HG02852 (cell line): ENCODE results near the gene LHX5.

Source experiments
- ATAC-seq: cut with Tn5 transposase; IDR thresholded peaks from one replicate; pipeline ENCODE4 v1.9.1; 2021; ENCODE audit warnings: mild to moderate bottlenecking, moderate library complexity; ENCODE audit not compliant: unreplicated experiment

The LHX5 gene

DNA sequence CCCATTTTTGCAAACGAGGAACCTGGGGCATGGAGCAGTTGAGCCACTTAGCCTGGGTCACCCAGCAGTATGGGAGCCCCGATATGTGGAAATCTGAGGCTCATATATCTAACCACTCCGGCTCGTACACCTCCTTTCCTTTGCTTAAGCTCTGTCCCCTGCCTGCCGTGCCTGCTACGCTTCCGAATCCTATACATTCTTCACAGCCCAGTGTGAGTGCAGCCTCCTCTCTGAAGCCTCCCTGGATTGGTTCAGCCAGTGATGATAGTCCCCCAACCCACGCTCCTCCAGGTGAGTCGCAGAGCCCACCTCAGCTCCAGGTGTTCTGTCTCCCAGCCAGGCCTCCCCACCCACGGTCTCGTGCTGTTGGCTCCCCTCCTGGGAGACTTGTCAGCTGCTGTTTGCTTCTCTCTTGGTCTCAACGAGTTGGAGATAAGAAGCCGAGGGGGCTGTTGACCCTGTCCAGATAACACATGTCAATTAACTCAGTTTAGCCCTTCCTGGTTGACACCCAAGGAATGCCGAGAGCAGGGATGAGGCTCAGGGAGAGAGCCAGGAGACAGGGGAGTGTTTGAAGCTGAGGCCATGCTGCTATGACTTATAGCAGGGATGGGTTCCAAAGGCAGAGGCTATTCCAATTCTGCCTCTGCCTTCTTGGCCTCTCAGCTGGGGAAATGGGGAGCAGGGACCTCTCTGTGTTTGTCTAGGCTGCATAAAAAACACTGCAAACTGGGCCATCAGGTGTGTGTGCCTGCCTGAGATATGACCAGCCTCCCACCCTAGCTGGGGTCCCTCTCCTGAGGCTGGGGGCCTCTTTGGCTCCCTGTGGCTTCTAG, 30.5 kb downstream of the LHX5 start:
- no peak for ATAC-seq

DNA sequence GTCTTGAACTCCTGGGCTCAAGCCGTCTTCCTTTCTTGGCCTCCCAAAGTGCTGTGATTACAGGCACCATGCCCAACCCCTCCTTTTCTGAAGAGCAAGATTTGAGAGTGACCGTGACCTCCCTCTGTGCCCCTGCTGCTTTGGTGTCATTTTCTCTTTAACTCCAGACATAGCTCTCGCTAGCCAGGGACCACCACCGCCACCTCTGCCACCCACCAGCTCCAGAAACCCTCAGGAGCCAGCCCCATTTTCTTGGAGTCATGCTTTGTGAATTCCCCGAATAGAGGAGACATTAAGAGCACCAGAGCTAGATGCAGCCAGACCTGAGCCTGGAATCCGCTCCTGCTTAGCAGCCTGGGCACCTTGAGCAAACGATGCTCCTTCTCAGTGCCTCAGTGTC, 31.3 kb downstream of the LHX5 start:
- ATAC-seq: no peak

DNA sequence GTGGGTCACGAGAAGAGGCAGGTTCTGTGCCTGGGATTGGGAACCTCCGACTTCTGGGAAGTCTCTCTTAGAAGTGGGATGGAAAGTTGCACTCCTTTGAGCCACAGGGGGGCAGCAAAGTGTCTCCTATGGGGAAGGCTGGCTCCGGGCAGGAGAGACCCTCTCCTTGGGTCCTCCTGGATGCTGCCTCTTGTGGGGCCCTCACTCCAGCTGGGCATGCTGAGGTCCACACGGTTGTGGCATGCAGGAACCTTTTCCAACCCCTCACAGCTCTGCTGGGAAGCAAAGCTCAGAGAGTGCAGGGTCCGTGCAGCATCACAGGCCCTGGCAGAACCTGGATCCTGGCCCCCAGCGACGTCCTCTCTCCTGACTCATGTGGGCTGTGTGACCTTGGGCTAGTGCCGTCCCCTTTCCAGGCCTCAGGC, 32.1 kb downstream of the LHX5 start:
- ATAC-seq: no peak

DNA sequence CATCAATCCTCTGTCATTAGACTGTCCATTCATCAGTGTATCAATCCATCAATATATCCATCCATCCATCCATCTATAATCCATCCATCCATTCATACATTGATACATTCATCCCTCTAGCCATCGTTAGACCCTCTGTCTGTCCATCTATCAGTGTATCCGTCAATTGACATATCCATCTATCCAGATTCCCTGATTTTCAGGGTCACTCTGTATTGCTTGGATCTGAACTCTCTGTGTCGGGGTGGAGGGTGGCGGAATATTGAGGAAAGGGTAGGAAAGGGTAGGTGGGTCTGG, 32.4 kb downstream of the LHX5 start:
- no peak for ATAC-seq

DNA sequence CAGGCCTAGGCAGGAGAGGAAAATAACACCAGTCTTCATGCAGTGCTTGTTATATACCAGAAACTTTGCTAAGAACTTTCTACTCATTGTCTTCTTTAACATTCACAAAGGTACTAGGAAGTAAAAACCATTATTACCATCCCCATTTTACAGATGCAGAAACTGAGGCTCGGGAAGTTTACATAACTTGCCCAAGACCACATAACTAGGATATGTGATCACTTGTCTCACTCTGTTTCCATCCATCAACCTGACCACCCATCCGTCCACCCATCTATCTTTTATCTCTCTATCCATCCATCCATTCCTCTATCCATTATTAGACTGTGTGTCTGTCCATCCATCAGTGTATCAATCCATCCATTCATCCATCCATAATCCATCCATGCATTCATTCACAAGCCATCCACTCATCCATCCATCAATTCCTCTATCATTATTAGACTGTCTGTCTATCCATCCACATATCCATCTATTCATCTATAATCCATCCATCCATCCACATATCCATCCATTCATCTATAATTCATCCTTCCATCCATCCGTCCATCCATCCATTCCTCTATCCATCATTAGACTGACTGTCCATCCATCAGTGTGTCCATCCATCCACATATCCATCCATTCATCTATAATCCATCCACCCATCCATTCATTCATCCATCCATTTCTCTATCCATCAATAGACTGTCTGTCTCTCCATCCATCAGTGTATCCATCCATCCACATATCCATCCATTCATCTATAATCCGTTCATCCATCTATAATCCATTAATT, 33.0 kb downstream of the LHX5 start:
- no peak for ATAC-seq

DNA sequence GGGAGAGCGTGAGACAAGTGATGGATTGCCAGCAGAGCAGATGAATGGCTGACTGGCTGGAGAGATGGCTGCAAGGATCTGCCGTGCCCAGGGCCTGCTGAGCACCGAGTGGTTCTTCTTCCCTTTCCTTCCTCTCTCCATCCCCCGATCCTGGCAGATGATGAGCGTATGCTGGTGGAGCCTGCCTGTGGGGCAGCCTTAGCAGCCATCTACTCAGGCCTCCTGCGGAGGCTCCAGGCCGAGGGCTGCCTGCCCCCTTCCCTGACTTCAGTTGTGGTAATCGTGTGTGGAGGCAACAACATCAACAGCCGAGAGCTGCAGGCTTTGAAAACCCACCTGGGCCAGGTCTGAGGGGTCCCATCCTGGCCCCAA, 34.0 kb downstream of the LHX5 start:
- ATAC-seq: no peak

DNA sequence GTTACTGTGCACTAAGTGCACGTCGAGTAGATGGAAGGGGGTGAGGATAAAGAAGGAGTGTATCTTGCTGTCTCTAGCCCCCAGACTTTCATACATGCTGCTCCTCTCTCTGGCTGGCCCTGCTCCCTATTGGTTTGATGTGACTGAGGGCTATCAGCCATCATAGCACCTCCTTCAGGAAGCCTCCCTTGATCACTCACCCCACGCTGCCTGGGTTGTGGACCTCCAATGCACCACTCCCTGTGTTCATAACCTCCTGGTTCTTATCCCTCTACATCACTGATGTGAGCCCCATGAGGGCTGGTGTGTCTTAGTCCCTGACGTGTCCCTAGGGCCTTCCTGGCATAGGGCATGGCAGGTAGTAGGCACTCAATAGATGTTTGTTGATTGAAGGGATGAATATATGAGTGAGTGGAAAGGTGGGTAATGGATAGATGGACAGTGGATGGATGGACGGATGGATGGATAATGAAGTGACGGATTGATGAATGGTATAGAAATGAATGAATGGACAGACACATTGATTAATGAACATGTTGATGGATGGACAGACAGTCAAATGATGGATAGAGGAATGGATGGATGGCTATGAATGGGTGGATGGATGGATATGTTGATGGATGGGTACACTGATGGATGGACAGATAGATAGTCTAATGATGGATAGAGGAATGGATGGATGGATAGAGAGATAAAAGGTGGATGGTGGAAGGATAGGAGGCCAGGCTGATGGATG, 34.5 kb downstream of the LHX5 start:
- no peak for ATAC-seq

DNA sequence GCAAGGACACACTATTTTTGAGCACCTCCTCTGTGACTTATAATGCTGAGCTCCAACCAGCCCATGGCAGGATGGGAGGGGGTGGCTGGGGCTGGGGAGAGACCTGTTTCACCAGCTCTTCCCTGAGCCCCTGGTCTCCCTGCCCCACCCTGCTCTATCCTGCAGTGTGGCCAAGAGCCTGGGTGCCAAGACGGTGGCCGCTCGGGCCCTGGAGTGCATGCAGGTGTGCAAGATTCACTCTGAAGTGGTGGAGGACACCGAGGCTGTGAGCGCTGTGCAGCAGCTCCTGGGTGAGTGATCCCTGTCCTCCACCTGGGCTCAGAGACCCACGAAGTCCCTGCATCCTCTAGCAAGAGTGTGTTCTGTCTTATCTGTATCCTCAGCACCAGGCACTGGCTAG, 35.1 kb downstream of the LHX5 start:
- ATAC-seq: no peak

DNA sequence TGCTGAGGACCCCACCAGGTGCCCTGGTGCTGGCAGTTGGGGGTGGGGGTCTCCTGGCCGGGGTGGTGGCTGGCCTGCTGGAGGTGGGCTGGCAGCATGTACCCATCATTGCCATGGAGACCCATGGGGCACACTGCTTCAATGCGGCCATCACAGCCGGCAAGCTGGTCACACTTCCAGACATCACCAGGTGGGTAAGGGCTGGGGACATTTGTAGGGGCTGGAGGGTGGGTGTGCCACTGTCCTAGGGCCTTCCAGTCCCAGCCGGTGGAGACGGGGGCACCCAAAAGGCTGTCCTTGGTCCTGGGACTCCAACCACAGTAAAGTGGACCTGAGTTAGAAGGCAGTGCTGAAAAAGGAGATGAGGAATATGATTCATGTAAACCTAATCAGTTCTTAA, 36.3 kb downstream of the LHX5 start:
- ATAC-seq: no peak

DNA sequence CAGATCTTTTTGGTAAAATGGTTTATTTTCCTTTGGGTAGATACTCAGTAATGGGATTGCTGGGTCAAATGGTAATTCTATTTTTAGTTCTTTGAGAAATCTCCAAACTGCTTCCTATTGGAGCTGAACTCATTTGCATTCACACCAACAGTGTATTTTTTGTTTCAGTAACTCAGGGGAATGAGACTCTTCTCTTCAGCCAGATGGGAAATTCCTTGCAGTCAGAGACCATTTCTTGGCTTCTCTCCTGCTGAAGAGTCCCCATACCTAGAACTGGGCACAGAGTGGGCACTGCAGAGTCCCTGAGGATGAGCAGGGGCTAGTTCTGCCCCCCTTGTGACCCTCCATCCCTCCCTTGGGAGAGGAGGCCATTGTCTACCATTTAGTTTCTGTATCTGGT, 38.7 kb downstream of the LHX5 start:
- ATAC-seq: no peak

DNA sequence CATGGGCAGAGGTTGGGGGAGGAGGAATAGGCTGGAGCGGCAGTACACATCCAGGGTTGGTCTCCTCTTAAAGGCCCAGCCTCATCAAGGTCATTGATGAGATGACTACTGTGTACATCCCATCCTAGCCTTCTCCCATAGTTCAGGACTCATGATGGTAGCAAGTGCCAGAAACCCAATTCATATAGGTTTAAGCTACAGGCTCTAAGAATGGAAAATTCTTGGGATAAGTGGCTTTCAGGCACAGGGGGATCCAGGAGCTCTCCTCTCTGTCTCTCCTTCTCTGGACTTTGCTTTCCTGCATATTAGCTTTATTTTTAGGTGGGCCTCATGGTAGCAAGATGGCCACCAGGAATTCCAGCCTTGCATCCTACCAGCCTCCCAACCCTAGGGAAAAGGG, 43.2 kb downstream of the LHX5 start:
- no peak for ATAC-seq

DNA sequence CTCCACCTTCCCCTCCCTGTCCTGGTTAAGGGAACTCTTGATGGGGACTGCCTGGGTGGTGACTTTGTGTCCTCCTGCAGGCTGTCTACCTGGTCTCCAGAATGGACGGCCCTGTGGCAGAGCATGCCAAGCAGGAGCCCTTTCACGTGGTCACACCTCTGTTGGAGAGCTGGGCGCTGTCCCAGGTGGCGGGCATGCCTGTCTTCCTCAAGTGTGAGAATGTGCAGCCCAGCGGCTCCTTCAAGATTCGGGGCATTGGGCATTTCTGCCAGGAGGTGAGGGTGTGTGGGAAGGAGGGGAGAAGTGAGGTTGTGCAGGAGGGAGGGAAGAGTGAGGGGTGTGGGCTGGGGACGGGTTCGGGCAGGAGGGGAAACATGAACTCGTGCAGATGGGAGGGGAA, 43.8 kb downstream of the LHX5 start:
- no peak for ATAC-seq

DNA sequence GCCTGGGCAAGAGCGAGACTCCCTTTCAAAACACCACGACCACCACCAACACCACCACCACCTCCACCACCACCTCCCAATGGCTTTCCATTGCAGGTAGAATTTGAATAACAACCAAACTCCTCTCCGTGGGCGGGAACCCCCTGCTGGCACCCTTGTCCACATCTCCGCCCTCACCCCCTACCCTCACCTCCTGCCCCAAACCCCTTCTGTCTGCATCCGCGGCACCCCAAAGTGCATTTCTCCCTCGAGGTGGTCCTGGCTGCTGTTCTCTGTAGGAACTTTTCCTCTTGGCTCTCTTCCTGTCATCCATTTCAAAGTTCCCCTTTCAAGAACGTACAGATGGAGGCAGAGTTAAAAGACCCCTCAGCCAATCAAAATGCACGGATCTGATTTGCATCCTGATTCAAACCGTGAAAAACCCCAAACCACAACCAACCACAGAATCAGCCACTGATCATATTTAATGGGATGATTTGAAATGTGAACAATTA, 45.7 kb downstream of the LHX5 start:
- ATAC-seq: no peak

DNA sequence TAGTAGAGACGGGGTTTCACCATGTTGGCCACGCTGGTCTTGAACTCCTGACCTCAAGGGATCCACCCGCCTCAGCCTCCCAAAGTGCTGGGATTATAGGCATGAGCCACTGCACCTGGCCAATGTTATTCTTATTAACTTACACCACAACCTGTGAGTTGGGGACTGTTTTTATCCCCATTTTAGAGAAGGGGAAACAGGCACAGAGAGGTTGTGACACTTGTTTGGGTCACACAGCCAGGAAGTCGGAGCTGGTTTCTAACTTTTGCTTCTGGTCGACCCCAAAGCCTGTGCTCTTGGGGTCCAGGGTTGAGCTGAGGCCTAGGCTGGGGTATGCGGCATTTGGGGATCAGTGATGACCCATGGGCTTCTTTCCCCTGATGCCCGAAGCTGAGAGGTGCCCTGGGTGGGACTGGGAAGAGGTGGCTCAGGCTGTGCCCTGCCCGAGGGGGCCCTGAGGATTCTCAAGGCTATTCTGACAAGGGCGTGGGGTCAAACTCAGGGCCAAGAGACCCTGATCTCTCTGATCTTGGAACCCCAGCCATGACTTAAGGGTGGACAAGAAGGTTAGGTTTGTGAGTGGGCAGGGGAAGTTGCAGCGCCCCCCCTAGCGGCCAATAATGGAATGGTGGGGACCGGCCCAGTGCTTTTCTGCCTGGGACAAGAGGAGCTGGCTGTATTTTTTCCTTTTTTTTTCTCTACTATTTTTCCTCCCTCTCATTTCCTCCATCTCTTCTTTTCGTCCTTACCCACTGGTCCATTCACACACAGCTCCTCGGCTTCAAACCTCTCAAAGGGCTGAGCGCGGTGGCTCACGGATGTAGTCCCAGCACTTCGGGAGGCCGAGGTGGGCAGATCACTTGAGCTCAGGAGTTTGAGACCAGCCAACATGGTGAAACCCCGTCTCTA, 46.5 kb downstream of the LHX5 start:
- no peak for ATAC-seq

DNA sequence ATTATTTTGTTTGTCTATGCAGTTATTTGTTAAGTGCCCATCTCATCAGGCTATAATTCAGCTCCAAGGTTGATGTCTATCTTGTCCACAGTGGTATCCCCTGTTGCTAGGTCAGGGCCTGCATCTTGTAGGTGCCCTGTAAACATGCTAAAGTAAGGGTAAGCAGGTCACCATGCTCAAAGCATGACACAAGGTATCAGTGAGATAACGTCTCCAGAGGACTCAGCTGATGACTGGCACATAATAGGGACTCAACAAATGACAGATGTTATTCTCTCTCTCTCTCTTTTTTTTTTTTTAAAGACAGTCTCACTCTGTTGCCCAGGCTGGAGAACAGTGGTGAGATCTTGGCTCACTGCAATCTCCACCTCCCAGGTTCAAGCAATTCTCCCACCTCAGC, 47.2 kb downstream of the LHX5 start:
- ATAC-seq: no peak

DNA sequence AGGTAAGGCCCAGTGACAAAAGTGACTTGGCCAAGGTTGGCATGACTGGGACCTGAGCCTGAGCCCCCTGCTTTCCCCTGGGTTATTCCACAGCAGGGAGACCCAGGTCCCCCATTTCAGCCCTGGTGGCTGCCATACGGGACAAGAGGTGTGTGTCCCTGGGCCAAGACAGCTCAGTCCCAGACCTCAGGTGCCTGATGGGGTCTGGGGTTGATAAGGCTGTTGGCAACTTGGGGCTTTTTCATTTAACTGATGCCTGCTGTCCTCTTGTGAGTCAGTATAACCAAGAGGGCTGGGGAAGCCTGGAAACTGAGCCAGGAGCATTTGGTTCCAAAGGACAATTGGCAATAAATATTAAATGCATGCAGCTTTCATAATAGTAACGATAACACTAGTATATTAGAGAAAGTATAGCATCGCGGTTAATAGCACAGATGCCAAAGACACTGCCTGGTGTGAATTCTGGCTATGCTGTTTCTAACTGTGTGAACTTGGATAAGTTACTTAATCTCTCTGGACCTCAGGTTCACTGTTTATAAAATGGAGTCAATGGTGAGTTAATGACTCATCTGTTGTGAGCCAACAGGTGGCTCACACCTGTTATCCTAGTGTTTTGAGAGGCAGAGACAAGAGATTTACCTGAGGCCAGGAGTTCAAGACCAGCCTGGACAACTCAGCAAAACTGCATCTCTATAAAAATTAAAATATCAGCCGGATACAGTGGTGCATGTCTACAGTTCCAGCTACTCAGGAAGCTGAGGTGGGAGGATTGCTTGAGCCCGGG, 48.6 kb downstream of the LHX5 start:
- ATAC-seq: no peak

DNA sequence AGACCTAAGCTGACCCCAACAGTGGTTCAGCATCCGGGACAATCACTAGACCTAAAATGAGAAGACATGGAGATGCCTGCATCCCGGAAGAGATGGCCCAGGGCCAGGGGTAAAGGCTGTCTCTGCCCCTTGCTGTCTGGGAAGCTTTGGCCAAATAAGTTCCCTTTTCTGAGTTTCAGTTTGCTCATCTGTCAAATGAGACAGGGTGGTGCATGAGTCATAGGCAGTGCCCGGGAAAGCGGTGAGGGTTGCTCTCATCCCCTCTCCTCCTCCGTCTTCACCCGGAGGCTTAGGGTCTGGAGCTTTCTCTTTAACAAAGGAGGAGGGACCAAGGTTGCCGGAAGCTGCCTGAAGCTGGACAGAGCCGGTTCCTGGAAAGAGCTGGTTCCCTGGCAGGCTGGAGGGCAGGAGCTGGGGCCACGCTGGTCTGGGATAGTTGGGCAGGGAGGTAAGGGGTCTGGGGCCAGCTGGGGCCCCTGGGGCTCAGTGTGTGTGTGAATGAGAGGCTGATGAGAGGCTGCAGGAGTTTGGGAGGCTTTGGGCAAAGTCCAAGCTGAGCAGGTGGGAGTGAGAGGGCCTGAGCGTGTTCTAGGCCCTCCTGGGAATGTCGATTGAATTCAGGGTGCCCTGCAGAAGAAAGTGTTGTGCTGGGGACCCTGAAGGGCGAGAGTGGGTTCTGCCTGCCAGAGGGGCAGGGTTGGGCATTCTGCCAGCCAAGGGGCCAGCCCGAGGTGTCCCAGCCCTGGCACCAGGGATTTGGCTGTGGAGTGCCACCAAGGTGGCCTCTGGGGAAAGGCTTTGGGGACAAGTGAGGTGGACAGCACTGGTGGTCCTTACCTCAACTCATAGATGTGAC, 49.4 kb downstream of the LHX5 start, which contains the start of gene SDSL:
SDSL (plus strand) TSS at position 351 of the 856 bp plus-strand sequence. CDS start 5,603 bp downstream, outside the sequence.
- peak; percentile 83 for ATAC-seq

DNA sequence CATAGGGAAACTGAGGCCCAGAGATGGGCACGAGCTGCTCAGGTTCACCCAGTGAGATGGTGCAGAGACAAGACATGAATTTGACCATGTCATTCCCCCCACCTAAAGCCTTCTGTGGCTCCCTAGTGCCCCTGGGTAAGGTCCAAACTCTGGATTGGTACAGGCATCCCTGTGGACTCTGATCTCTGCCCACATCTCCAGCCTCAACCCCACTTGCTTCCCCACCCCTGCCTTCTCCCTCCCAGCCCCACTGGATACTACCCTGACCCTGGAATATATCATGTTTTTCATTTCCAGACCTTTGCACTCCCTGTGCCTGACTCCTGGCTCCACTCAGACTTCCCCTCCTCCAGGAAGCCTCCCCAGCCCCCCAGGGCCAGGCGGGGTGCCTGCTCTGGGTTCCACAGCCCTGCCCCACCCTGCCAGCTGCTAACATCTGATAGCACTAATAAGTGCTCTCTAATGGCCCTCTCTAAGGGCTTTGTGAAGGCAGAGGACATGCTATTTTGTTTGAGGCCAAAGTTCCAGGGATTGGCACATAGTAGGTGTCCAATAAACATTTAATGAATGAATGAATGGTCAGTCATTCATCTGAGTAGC, 50.6 kb downstream of the LHX5 start:
- ATAC-seq: no peak
